Aortic smooth muscle cell (primary cell): Measurements from ENCODE around the gene TOX3. TPM values are rescaled to one million over a fixed set of nuclear protein-coding genes. Genes with fewer than 3 reads are reported as not detected.

Experiments
- total RNA-seq: library from RNA; depleted of rRNA; stranded (reverse); fragments of >200 nt; gene quantifications from 2 replicates; pipeline ENCODE4 v1.2.3, GENCODE V29; 2014

The TOX3 gene
- total RNA-seq = not detected in 2 replicates

GRCh38 chr16:52547004-52547833, at the start of gene TOX3:
Gene TOX3, minus strand, starts transcription at chr16:52547143. Its CDS starts 420 bp downstream, at chr16:52546723.

